Measurements from ENCODE around the gene ATL2.

- no peak for TF ChIP-seq POLR2A (IDR thresholded peaks at IDR 0.05)
- no peak for TF ChIP-seq CTCF (IDR thresholded peaks at IDR 0.05 in 4 of 5, conservative IDR thresholded peaks at IDR 0.05 in 1 of 5)
Measured at GRCh38 chr2:38262069-38262871, 114.8 kb downstream of the ATL2 start.

All from gastrocnemius medialis (tissue), 4 donors.